HG03558 (cell line): Measurements from ENCODE around the gene FLNC.

Experiments used
- ATAC-seq: cut with Tn5 transposase; IDR thresholded peaks from one replicate; pipeline ENCODE4 v1.9.1; 2021; ENCODE audit warnings: moderate number of reproducible peaks; ENCODE audit not compliant: unreplicated experiment; ENCODE audit errors: extremely low read depth

FLNC gene

GRCh38 chr7:128859232-128860157, 29.3 kb downstream of the FLNC start:
- ATAC-seq, result no peak

- ATAC-seq, result no peak
Measured at GRCh38 chr7:128860158-128861073, 30.2 kb downstream of the FLNC start.

- ATAC-seq, result no peak
Measured at GRCh38 chr7:128861957-128862570, 31.9 kb downstream of the FLNC start.

- peak; percentile 62 for ATAC-seq
Measured at GRCh38 chr7:128862571-128863432, 32.6 kb downstream of the FLNC start, which contains the start of gene ATP6V1F. Gene ATP6V1F, plus strand, starts transcription at chr7:128862856. Its CDS starts 49 bp downstream, at chr7:128862905.

GRCh38 chr7:128863433-128863989, 33.3 kb downstream of the FLNC start:
- peak; percentile 29 for ATAC-seq

- no peak for ATAC-seq
Measured at GRCh38 chr7:128865303-128865702, 35.1 kb downstream of the FLNC start.

- no peak for ATAC-seq
Measured at GRCh38 chr7:128865996-128866877, 36.0 kb downstream of the FLNC start.

GRCh38 chr7:128867241-128867640, 37.0 kb downstream of the FLNC start:
- ATAC-seq, result no peak

GRCh38 chr7:128867842-128868623, 37.8 kb downstream of the FLNC start:
- no peak for ATAC-seq

- ATAC-seq, result no peak
Measured at GRCh38 chr7:128868624-128869137, 38.5 kb downstream of the FLNC start.

- no peak for ATAC-seq
Measured at GRCh38 chr7:128869138-128869943, 39.1 kb downstream of the FLNC start.

GRCh38 chr7:128869944-128870285, 39.7 kb downstream of the FLNC start:
- no peak for ATAC-seq

GRCh38 chr7:128871050-128871449, 40.8 kb downstream of the FLNC start:
- no peak for ATAC-seq

GRCh38 chr7:128872394-128872824, 42.2 kb downstream of the FLNC start:
- no peak for ATAC-seq

GRCh38 chr7:128873234-128873633, 43.0 kb downstream of the FLNC start:
- ATAC-seq, result no peak
